OCI-LY7 (cell line): Measurements from ENCODE around the gene PHF21B. TPM values are rescaled to one million over a fixed set of nuclear protein-coding genes. Genes with fewer than 3 reads are reported as not detected.

Experiments
- BruUV-seq: library from RNA; stranded (reverse); fragments of 400-500 nt; replicated peaks from 2 replicates; lab custom pipeline; 2021; lab: Mats Ljungman, UMichigan
- CTCF ChIA-PET: fragments of 300-600 bp; sonication (Branson Sonifier 250); formaldehyde crosslinking; loops from one replicate; lab custom pipeline; 2022; ENCODE audit warnings: antibody characterized with exemption; ENCODE audit not compliant: unreplicated experiment; lab: Charles Lee
- POLR2A ChIA-PET: fragments of 300-600 bp; sonication (Branson Sonifier 250); formaldehyde crosslinking; loops from one replicate; lab custom pipeline; 2022; ENCODE audit warnings: antibody characterized with exemption; lab: Charles Lee
- DNase-seq: peaks from one replicate; pipeline ENCODE4 v3.0.0-alpha.2; 2015; ENCODE audit warnings: low spot score
- H2AFZ ChIP-seq: fragments of 200-600 bp; sonication (generic), shearing (Covaris generic); 2 replicates; pipeline ENCODE4 v1.6.1; 2014; ENCODE audit warnings: mild to moderate bottlenecking, antibody characterized with exemption, low read length, moderate library complexity
- H3K27ac ChIP-seq: fragments of 200-600 bp; sonication (generic); 2 replicates; pipeline ENCODE4 v1.5.1; 2014; ENCODE audit warnings: mixed run types, low read depth, mild to moderate bottlenecking, moderate library complexity, low read length, inconsistent platforms; ENCODE audit not compliant: poor library complexity, severe bottlenecking
- H3K36me3 ChIP-seq: fragments of 200-600 bp; sonication (generic); 2 replicates; pipeline ENCODE4 v1.6.1; 2014; ENCODE audit warnings: mild to moderate bottlenecking, antibody characterized with exemption, low read length, moderate library complexity, mixed read lengths; ENCODE audit not compliant: insufficient read depth
- H3K4me1 ChIP-seq: fragments of 200-600 bp; sonication (generic); 2 replicates; pipeline ENCODE4 v1.5.1; 2014; ENCODE audit warnings: mild to moderate bottlenecking, low read length; ENCODE audit not compliant: insufficient read depth, poor library complexity, severe bottlenecking
- H3K4me2 ChIP-seq: fragments of 200-600 bp; sonication (generic); 2 replicates; pipeline ENCODE4 v1.6.1; 2014; ENCODE audit warnings: mild to moderate bottlenecking, low read length
- H3K4me3 ChIP-seq: fragments of 200-600 bp; sonication (generic); 2 replicates; pipeline ENCODE4 v1.5.1; 2014; ENCODE audit warnings: mild to moderate bottlenecking, low read depth, low read length; ENCODE audit not compliant: poor library complexity, severe bottlenecking
- H3K79me2 ChIP-seq: fragments of 200-600 bp; sonication (generic); 2 replicates; pipeline ENCODE4 v1.6.1; 2016; ENCODE audit warnings: low read depth, mild to moderate bottlenecking, low read length, moderate library complexity, mixed read lengths; ENCODE audit not compliant: insufficient read depth
- H3K9me2 ChIP-seq: fragments of 200-600 bp; sonication (generic); 2 replicates; pipeline ENCODE4 v1.6.1; 2016; ENCODE audit warnings: mild to moderate bottlenecking, low read length, mixed read lengths; ENCODE audit not compliant: insufficient read depth
- H3K9me3 ChIP-seq: fragments of 200-600 bp; sonication (generic); 2 replicates; pipeline ENCODE4 v1.6.1; 2014; ENCODE audit warnings: mild to moderate bottlenecking, mixed run types, low read length, mixed read lengths
- H4K20me1 ChIP-seq: fragments of 200-600 bp; sonication (generic); 2 replicates; pipeline ENCODE4 v1.6.1; 2014; ENCODE audit warnings: mild to moderate bottlenecking, antibody characterized with exemption, low read length, moderate library complexity, mixed read lengths; ENCODE audit not compliant: insufficient read depth
- EZH2phosphoT487 ChIP-seq: fragments of 200-600 bp; sonication (generic); IDR thresholded peaks from 2 replicates; pipeline ENCODE4 v1.6.1; 2018; ENCODE audit warnings: low read depth, borderline replicate concordance, mild to moderate bottlenecking, mixed run types, antibody characterized with exemption, low read length, moderate library complexity, mixed read lengths
- intact Hi-C: fragments of 100-400 bp; cut with micrococcal nuclease; formaldehyde crosslinking; loops from one replicate; pipeline ENCODE4 v1.10.0; 2022; ENCODE audit not compliant: unreplicated experiment
- total RNA-seq, 2 experiments: library from RNA; depleted of rRNA in 1 of 2; stranded (reverse); fragments of >200 nt in 1 of 2; shearing (Covaris generic) in 1 of 2; gene quantifications; 2 replicates each; pipeline ENCODE4 v1.2.3, GENCODE V29; 2014 to 2022
- TF ChIP-seq, protein P1 (sequence below): fragments of 200-600 bp; sonication (generic); conservative IDR thresholded peaks from 2 replicates; pipeline ENCODE4 v1.5.1; 2014; ENCODE audit warnings: mild to moderate bottlenecking, antibody characterized with exemption, low read length, moderate library complexity, mixed read lengths

PHF21B gene
- total RNA-seq, 2 experiments from 2014 or later = 9.4 to 12.4 TPM

DNA sequence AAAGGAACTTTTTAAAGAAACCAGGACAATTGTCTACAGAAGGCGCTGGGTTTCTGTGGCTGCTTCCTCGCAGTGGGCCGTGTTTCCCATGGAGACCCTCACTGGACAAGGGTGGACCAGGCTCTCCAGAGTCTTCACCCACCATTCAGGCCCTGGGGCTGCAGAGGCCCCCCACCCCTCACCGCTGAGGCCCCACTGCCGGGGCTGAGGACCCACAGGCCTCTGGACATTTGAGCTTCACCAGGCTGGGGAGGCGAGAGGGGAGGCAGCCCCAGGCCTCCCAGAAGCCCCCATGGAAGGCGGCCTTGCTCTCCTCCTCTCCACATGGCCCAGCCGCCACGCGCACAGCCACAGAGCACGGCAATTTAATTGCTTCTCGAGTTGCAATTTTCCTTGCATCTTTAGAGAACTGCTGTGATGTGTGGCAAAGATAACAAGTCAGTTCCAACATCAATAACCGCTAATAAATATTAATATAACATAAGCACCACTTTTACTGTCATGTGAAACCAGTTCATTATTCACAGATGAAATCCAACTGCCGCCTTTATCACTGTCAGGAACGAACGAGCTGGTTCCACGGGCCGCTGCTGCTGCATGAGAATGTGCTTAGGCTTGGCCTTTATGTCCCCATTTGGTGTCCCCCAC lies 81.0 kb downstream of the PHF21B start:
- POLR2A ChIA-PET = interaction anchor here (0.6 kb wide), 1 partner anchor 895 kb away, joined by 3 read pairs; no protein-coding TSS in a partner anchor
- no peaks in the 10 kb centered on the region for H3K79me2 ChIP-seq
- TF ChIP-seq, protein P1, sequence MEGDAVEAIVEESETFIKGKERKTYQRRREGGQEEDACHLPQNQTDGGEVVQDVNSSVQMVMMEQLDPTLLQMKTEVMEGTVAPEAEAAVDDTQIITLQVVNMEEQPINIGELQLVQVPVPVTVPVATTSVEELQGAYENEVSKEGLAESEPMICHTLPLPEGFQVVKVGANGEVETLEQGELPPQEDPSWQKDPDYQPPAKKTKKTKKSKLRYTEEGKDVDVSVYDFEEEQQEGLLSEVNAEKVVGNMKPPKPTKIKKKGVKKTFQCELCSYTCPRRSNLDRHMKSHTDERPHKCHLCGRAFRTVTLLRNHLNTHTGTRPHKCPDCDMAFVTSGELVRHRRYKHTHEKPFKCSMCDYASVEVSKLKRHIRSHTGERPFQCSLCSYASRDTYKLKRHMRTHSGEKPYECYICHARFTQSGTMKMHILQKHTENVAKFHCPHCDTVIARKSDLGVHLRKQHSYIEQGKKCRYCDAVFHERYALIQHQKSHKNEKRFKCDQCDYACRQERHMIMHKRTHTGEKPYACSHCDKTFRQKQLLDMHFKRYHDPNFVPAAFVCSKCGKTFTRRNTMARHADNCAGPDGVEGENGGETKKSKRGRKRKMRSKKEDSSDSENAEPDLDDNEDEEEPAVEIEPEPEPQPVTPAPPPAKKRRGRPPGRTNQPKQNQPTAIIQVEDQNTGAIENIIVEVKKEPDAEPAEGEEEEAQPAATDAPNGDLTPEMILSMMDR = no peak
- TF ChIP-seq EZH2phosphoT487 = no peak
- no peaks in the 10 kb centered on the region for H3K9me3 ChIP-seq
- H3K4me3 ChIP-seq = no peak overlapping the region
- DNase-seq = no peak
- H3K9me2 ChIP-seq = no peaks in the 10 kb centered on the region
- no TSS peak for BruUV-seq
- no peaks in the 10 kb centered on the region for H4K20me1 ChIP-seq
- CTCF ChIA-PET = no interaction called here
- H3K4me1 ChIP-seq = no peaks in the 10 kb centered on the region
- intact Hi-C loops = no loop called here
- H2AFZ ChIP-seq = no peak overlapping the region
- no peak overlapping the region for H3K27ac ChIP-seq
- H3K36me3 ChIP-seq = no peaks in the 10 kb centered on the region
- no peak overlapping the region for H3K4me2 ChIP-seq

DNA sequence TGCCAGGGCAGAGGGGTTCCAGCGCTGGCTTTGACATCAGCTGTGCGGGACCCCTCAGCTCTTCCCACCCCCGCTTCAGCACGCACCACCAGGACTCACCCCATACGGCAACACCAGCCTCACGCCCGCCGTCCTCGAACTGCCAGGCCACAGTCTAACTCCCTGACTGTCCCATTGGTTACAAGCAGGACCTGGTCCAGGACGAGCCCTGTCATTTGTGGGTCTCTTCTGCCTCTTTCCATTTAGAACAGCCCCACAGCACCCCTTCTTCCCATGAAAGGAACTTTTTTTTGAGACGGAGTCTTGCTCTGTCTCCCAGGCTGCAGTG lies 81.7 kb downstream of the PHF21B start:
- ChIA-PET POLR2A (no interaction called here), CTCF (no interaction called here)
- Histone ChIP-seq H3K27ac (no peak overlapping the region), H3K4me1 (no peaks in the 10 kb centered on the region), H2AFZ (no peak overlapping the region), H4K20me1 (no peaks in the 10 kb centered on the region), H3K4me2 (no peak overlapping the region), H3K9me3 (no peaks in the 10 kb centered on the region), H3K4me3 (no peak overlapping the region), H3K79me2 (no peaks in the 10 kb centered on the region), H3K9me2 (no peaks in the 10 kb centered on the region), H3K36me3 (no peaks in the 10 kb centered on the region)
- no peak for TF ChIP-seq EZH2phosphoT487
- TF ChIP-seq, protein P1 = no peak
- BruUV-seq = no TSS peak
- DNase-seq = no peak
- intact Hi-C loops = no loop called here

DNA sequence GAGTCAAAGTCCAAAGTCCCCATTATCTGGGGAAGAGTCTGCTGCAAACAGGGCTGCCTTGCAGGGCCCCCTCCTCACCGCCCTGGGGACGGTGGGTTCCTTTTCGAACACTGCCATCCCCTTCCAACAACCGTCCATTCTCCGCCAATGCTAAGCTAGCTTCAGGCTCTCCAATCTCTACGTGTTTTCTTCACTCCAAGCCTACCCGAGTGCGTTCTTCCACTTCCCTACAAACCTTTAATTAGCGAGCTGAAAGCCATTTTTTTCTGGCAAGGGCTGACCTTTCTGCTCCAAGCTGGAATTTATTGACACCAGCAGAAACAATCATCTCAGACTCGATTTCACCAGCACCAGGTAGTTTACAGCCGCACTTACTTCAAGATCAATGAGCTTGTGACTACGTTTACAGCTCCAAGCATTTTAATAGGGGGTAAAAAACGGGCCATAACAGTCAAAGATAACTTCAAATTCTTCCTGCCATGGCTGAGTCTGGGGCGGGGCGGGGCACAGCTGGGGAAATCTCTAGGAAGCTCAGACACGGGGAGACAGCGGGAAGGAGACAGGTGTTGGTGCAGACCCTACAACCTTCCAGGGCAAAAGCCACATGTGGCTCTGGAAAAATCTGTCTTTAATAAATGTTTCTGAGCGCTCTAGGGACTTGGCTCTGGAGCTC lies 82.2 kb downstream of the PHF21B start:
- TF ChIP-seq, protein P1 = no peak
- TF ChIP-seq EZH2phosphoT487 = no peak
- Histone ChIP-seq H3K36me3 (no peaks in the 10 kb centered on the region), H3K79me2 (no peaks in the 10 kb centered on the region), H4K20me1 (no peaks in the 10 kb centered on the region), H3K9me3 (no peaks in the 10 kb centered on the region), H3K4me2 (no peak overlapping the region), H3K9me2 (no peaks in the 10 kb centered on the region), H2AFZ (no peak overlapping the region), H3K27ac (no peak overlapping the region), H3K4me1 (no peaks in the 10 kb centered on the region), H3K4me3 (no peak overlapping the region)
- ChIA-PET POLR2A (no interaction called here), CTCF (no interaction called here)
- intact Hi-C loops = no loop called here
- no peak for DNase-seq
- no TSS peak for BruUV-seq
